ENCODE data around the gene EFHD2.
"Not testable (repeated sequence)": the region's sequence is repeated elsewhere in the genome, so short reads cannot be mapped to it uniquely, and the experiment has no call there.

Gene EFHD2

GRCh38 chr1:15433471-15433870 is 23.8 kb downstream of the EFHD2 start:
- DNase-seq = no peak

GRCh38 chr1:15434739-15435138 is 25.1 kb downstream of the EFHD2 start:
- DNase-seq = not testable (repeated sequence)

GRCh38 chr1:15435239-15436077 is 25.8 kb downstream of the EFHD2 start:
- DNase-seq = no peak

- no peak for DNase-seq
Measured at GRCh38 chr1:15436881-15437442, 27.3 kb downstream of the EFHD2 start.

- DNase-seq = no peak
Measured at GRCh38 chr1:15439325-15439724, 29.6 kb downstream of the EFHD2 start.

- no peak for DNase-seq
Measured at GRCh38 chr1:15440357-15440756, 30.7 kb downstream of the EFHD2 start.

GRCh38 chr1:15441247-15441646 is 31.6 kb downstream of the EFHD2 start:
- DNase-seq = no peak

GRCh38 chr1:15442119-15442518 is 32.4 kb downstream of the EFHD2 start:
- no peak for DNase-seq

GRCh38 chr1:15442759-15443158 is 33.1 kb downstream of the EFHD2 start:
- no peak for DNase-seq

GRCh38 chr1:15443281-15443680 is 33.6 kb downstream of the EFHD2 start:
- DNase-seq = no peak

- no peak for DNase-seq
Measured at GRCh38 chr1:15444468-15445389, 35.0 kb downstream of the EFHD2 start.

GRCh38 chr1:15445390-15446122 is 35.9 kb downstream of the EFHD2 start:
- DNase-seq = no peak

GRCh38 chr1:15446212-15446611 is 36.5 kb downstream of the EFHD2 start:
- no peak for DNase-seq

- DNase-seq = no peak
Measured at GRCh38 chr1:15448877-15449462, 39.3 kb downstream of the EFHD2 start.

GRCh38 chr1:15449567-15449966 is 39.9 kb downstream of the EFHD2 start:
- no peak for DNase-seq

- DNase-seq = no peak
Measured at GRCh38 chr1:15451014-15451722, 41.5 kb downstream of the EFHD2 start.

- DNase-seq = no peak
Measured at GRCh38 chr1:15452216-15452615, 42.5 kb downstream of the EFHD2 start.

GRCh38 chr1:15452866-15453571 is 43.3 kb downstream of the EFHD2 start:
- DNase-seq = no peak

- DNase-seq = no peak
Measured at GRCh38 chr1:15453734-15454133, 44.0 kb downstream of the EFHD2 start.

- DNase-seq = no peak
Measured at GRCh38 chr1:15454256-15454655, 44.6 kb downstream of the EFHD2 start.

GRCh38 chr1:15455522-15455921 is 45.8 kb downstream of the EFHD2 start:
- no peak for DNase-seq
